ACHN (cell line): Measurements from ENCODE around the gene TAOK3.

Experiments
- DNase-seq: peaks from one replicate; pipeline ENCODE4 v3.0.0-alpha.2; 2015
- in situ Hi-C: cut with HindIII; loops from 2 replicates; pipeline ENCODE4 v1.10.0; 2017; ENCODE audit warnings: low sequenced_read_pairs, low pct_ligation_motif_present, low pct_unique_long_range_greater_than_20kb

TAOK3 gene

GRCh38 chr12:118187751-118188435 lies 184.8 kb downstream of the TAOK3 start:
- in situ Hi-C loops: loop anchor here (10.0 kb wide), 1 partner anchor 187 kb away; the partner anchor contains the start of genes SUDS3 and TAOK3
- DNase-seq: no peak

DNA sequence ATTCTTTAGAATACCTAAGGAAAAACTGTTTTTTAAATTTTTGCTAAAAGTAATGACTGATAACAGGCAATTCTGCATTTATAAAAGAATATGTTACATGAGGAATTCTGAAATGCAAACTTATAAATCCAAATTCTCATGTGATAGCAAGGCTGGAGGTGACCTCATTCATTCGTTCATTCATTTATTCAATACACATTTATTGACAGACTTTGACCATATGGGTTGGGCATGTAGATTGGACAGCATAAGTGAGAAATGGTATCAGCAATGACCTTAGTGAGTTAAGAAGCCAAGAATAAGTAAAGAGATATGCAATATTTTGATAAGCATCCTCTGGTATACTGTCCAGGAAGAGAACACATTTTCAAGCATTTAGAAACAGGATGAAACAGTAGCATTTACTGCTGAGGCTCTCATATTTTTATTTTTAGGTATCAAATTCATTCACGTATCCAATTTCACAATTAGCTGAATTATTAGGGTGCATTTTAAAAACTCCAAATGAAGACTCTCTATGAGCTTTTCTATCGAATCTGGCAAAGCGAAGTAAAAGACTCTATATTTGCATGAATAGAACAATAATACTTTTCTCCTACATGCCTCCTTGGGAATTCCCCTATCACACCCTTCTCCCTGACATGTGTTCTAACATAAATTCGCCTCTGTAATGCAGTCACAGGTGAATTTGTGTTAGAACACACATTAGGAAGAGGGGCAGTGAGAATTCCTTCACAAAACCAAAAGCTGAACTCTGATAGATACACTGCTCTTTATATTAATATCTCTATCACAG lies 186.9 kb downstream of the TAOK3 start:
- in situ Hi-C loops: loop anchor here (10.0 kb wide), 1 partner anchor 189 kb away; the partner anchor contains the start of genes SUDS3 and TAOK3
- DNase-seq: no peak

DNA sequence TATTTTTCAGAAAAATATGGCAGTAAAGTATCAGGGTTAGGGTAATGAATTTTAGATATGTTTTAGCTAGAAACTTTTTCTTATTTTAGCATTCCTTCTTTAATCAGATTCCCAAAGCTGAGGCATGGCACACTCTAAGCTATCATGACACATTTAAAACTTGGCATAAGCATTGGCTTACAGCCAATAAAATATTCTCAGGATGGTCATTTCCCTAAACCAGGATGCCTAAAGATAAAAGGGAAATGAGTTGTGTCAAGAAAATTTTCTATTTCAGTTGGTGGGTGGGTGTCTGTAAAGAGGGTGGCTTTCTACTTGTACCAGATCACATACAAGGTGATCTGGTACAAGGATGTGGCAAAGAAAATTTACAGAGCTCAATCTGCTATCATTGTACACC lies 189.0 kb downstream of the TAOK3 start:
- in situ Hi-C loops: loop anchor here (10.0 kb wide), 1 partner anchor 191 kb away; the partner anchor contains the start of genes SUDS3 and TAOK3
- DNase-seq: no peak

DNA sequence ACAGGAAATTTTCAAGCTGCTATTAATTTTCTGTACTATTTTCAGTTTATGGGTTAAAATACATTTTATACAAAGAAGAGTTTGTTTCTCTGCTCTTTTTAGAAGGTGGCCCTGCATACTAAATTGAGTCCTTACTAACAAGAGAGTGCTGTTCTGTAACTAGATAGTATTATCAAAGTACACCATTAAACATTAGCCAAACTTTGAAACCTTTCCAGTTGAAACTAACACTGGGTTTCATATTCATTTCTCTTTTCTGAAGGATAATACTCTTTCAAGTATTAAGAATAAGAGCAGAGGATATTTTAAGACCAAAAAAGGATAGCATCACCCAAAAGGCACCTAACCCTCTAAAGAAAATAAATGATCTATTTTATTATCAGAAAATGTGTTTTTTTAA lies 189.6 kb downstream of the TAOK3 start:
- DNase-seq: no peak
- in situ Hi-C loops: loop anchor here (10.0 kb wide), 1 partner anchor 192 kb away; the partner anchor contains the start of genes SUDS3 and TAOK3

- in situ Hi-C loops: no loop called here
- no peak for DNase-seq
Measured at GRCh38 chr12:118175823-118176447, 196.8 kb downstream of the TAOK3 start.

DNA sequence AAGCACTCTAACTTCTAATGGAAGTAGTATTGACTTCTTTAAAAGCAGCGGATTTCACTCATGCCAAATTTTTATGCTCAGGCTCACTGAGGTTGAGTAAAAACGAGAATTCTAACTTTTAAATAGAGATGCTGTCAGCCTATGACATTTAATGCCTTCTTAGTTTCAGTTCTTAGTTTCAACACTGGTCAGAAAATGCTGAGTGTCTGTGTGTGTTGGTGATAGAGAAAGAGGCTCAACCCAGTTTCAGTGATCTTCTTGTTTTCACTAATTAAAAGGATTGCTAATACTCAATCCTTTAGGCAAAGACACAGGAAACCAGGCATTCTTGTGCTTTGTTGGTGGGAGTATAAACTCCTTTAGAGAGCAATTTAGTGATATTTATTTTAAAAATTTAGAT lies 205.8 kb downstream of the TAOK3 start:
- DNase-seq: no peak
- in situ Hi-C loops: no loop called here

GRCh38 chr12:118164798-118165486 lies 207.8 kb downstream of the TAOK3 start:
- DNase-seq: peak; percentile 66

GRCh38 chr12:118160536-118160935 lies 212.2 kb downstream of the TAOK3 start:
- no peak for DNase-seq
- in situ Hi-C loops: no loop called here

More at GRCh38 chr12:118164798-118165486, 207.8 kb downstream of the TAOK3 start:
- in situ Hi-C loops: no loop called here

- in situ Hi-C loops: no loop called here
- no peak for DNase-seq
Measured at GRCh38 chr12:118151755-118152154, 221.0 kb downstream of the TAOK3 start.

DNA sequence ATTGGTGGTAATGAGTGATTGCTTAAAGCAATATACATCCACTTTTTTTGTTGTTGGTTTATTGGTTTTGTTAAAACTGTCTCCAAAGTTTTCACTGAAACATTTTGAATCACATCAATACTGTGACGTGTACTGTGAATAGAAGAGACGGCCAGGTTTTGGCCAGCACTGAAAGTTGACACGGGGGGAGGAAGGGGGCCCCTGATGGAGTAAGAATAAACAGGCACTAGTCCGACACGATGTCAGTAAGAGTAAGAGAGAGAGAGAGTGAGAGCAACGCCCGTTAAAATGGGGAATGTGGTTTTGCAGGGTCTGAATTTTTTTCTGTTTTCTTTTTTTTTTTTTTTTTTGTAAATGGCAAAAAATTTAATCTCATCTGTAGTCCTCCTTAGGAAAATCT lies 222.1 kb downstream of the TAOK3 start:
- DNase-seq: no peak
- in situ Hi-C loops: no loop called here

DNA sequence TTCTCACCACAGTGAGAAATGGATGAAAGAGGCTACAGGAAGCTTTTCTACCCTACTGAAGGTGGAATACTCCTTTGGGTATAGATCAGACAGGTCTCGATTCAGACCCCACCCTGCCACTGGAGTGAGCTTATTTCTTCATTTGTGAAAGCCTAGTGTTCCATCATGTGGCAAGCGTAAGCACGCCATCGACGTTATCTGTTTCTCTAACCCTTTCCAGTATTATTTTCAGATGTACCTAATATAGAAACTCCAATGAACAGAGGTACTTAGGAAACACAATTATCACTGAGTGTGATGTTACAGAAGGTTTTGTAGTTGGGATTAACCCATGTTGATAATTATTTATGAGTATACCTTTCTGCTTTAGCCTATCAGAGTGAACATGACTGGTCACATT lies 224.4 kb downstream of the TAOK3 start:
- no peak for DNase-seq
- in situ Hi-C loops: no loop called here

GRCh38 chr12:118145798-118146156 lies 226.9 kb downstream of the TAOK3 start:
- DNase-seq: no peak
- in situ Hi-C loops: no loop called here

DNA sequence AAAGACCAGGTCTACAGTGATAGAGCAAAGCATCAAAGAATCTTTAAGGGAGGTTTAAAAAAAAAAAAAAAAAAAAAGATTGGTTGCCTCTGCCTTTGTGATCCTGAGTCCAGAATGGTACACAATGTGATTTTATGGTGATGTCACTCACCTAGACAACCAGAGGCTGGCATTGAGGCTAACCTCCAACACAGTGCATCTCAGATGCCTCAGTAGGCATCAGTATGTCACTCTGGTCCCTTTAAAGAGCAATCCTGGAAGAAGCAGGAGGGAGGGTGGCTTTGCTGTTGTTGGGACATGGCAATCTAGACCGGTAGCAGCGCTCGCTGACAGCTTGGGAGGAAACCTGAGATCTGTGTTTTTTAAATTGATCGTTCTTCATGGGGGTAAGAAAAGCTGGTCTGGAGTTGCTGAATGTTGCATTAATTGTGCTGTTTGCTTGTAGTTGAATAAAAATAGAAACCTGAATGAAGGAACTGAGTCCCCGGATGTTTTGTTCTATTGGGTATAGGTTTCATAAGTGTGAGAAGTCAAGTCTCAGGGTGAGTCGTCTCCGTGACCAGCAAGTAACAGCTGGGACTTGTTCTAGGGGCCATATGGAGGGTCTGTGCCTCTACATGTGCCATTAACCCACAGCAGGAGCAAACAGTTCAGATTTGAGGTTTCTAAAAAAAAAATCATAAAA lies 227.5 kb downstream of the TAOK3 start:
- in situ Hi-C loops: no loop called here
- no peak for DNase-seq

DNA sequence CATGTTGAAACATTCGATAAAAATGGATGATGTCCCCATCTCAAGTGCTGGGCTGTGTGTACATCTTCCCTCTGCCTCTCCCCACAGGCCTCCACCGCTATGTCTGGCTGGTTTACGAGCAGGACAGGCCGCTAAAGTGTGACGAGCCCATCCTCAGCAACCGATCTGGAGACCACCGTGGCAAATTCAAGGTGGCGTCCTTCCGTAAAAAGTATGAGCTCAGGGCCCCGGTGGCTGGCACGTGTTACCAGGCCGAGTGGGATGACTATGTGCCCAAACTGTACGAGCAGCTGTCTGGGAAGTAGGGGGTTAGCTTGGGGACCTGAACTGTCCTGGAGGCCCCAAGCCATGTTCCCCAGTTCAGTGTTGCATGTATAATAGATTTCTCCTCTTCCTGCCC lies 228.2 kb downstream of the TAOK3 start:
- in situ Hi-C loops: no loop called here
- no peak for DNase-seq

GRCh38 chr12:118140825-118141224 lies 231.9 kb downstream of the TAOK3 start:
- DNase-seq: no peak
- in situ Hi-C loops: no loop called here

- no peak for DNase-seq
- in situ Hi-C loops: no loop called here
Measured at GRCh38 chr12:118137148-118137678, 235.5 kb downstream of the TAOK3 start.

DNA sequence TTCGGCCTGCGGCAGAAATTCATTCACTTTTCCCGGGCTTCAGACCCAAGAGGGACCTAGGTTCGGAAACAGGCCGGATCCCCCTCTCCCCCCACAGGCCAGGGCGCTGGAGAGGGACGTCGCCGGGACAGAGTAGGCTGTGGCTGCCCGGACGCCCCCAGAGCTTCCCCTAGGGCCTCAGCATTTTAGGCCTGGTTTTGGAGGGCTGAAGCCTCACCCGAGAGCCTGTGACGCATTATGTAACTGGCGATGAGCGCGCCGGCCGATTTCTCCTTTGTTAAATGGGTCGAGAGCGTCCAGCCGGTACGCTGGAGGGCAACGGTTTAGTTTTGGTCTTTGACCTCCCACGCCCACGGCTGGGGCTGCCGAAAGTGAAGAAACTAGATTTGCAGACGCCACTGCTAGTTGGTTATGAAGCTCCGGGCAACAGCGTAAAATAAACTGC lies 236.1 kb downstream of the TAOK3 start:
- in situ Hi-C loops: no loop called here

More for the DNA sequence above, 236.1 kb downstream of the TAOK3 start:
- DNase-seq: peak; percentile 48
